HepG2 (cell line): Measurements from ENCODE around the gene SUPT4H1. TPM values are rescaled to one million over a fixed set of nuclear protein-coding genes. Genes with fewer than 3 reads are reported as not detected.
A peak's percentile ranks its signal among the peaks of the same experiment; 100 is the strongest.

Source experiments
- AGO2 ChIP-seq: fragments of 200-400 bp; formaldehyde crosslinking; optimal IDR thresholded peaks from 2 replicates; pipeline ENCODE3; 2017; ENCODE audit warnings: mild to moderate bottlenecking, low read depth, low read length, moderate library complexity
- CAMTA2 ChIP-seq: sonication (generic); formaldehyde crosslinking; IDR thresholded peaks from 2 replicates; pipeline ENCODE4 v1.4.0; 2020; ENCODE audit warnings: mild to moderate bottlenecking, missing genetic modification reagents, borderline replicate concordance
- CREBL2 ChIP-seq: sonication (generic); formaldehyde crosslinking; IDR thresholded peaks from 2 replicates; pipeline ENCODE4 v1.8.1; 2023; ENCODE audit warnings: missing genetic modification reagents, mild to moderate bottlenecking, borderline replicate concordance
- E2F5 ChIP-seq: sonication (generic); formaldehyde crosslinking; conservative IDR thresholded peaks from 2 replicates; pipeline ENCODE4 v1.4.0; 2020; ENCODE audit warnings: missing genetic modification reagents
- EZH2 ChIP-seq: conservative IDR thresholded peaks from 2 replicates; pipeline ENCODE4 v1.6.1; 2012; ENCODE audit warnings: mild to moderate bottlenecking, low read depth, low read length, moderate library complexity
- FUBP1 ChIP-seq: sonication (generic); formaldehyde crosslinking; IDR thresholded peaks from 2 replicates; pipeline ENCODE4 v1.5.1; 2020; ENCODE audit warnings: missing genetic modification reagents, mild to moderate bottlenecking, borderline replicate concordance
- GATA4 ChIP-seq: sonication (generic); IDR thresholded peaks from 2 replicates; pipeline ENCODE4 v1.6.1; 2016; ENCODE audit warnings: antibody characterized with exemption, low read depth, borderline replicate concordance
- HOXA9 ChIP-seq: sonication (generic); formaldehyde crosslinking; IDR thresholded peaks from 2 replicates; pipeline ENCODE4 v1.8.1; 2022; ENCODE audit warnings: missing genetic modification reagents, mild to moderate bottlenecking, moderate library complexity, borderline replicate concordance
- KLF13 ChIP-seq: sonication (generic); formaldehyde crosslinking; IDR thresholded peaks from 2 replicates; pipeline ENCODE4 v1.4.0; 2020; ENCODE audit warnings: mild to moderate bottlenecking, missing genetic modification reagents
- NFE2L1 ChIP-seq: sonication (generic); formaldehyde crosslinking; IDR thresholded peaks from 2 replicates; pipeline ENCODE4 v1.4.0; 2020; ENCODE audit warnings: missing genetic modification reagents, mild to moderate bottlenecking, borderline replicate concordance
- NR3C1 ChIP-seq: sonication (generic); formaldehyde crosslinking; IDR thresholded peaks from 2 replicates; pipeline ENCODE4 v1.4.0; 2020; ENCODE audit warnings: missing genetic modification reagents
- RORA ChIP-seq: sonication (generic); formaldehyde crosslinking; IDR thresholded peaks from 2 replicates; pipeline ENCODE4 v1.5.0; 2020; ENCODE audit warnings: mild to moderate bottlenecking, missing genetic modification reagents, moderate library complexity
- SIX4 ChIP-seq: sonication (generic); formaldehyde crosslinking; IDR thresholded peaks from 2 replicates; pipeline ENCODE4 v1.4.0; 2020; ENCODE audit warnings: missing genetic modification reagents
- ZBTB1 ChIP-seq: sonication (generic); formaldehyde crosslinking; IDR thresholded peaks from 2 replicates; pipeline ENCODE4 v1.4.0; 2020; ENCODE audit warnings: missing genetic modification reagents, borderline replicate concordance
- ZC3H4 ChIP-seq: sonication (generic); formaldehyde crosslinking; IDR thresholded peaks from 2 replicates; pipeline ENCODE4 v1.4.0; 2020; ENCODE audit warnings: missing genetic modification reagents, borderline replicate concordance
- ZMYM4 ChIP-seq: sonication (generic); formaldehyde crosslinking; IDR thresholded peaks from 2 replicates; pipeline ENCODE4 v1.8.1; 2023; ENCODE audit warnings: mild to moderate bottlenecking, missing genetic modification reagents
- ZNF160 ChIP-seq: sonication (generic); formaldehyde crosslinking; IDR thresholded peaks from 2 replicates; pipeline ENCODE4 v1.8.0; 2022; ENCODE audit warnings: mild to moderate bottlenecking, inconsistent platforms, missing genetic modification reagents
- ZNF230 ChIP-seq: sonication (generic); formaldehyde crosslinking; IDR thresholded peaks from 2 replicates; pipeline ENCODE4 v1.4.0; 2020; ENCODE audit warnings: mild to moderate bottlenecking, missing genetic modification reagents
- ZNF281 ChIP-seq: sonication (generic); formaldehyde crosslinking; IDR thresholded peaks from 2 replicates; pipeline ENCODE4 v1.4.0; 2020; ENCODE audit warnings: missing genetic modification reagents, borderline replicate concordance
- ZNF33B ChIP-seq: sonication (generic); formaldehyde crosslinking; IDR thresholded peaks from 2 replicates; pipeline ENCODE4 v1.5.1; 2020; ENCODE audit warnings: mild to moderate bottlenecking, missing genetic modification reagents
- ZNF468 ChIP-seq: sonication (generic); formaldehyde crosslinking; IDR thresholded peaks from 2 replicates; pipeline ENCODE4 v1.8.0; 2022; ENCODE audit warnings: mild to moderate bottlenecking, moderate library complexity, missing genetic modification reagents
- ZNF530 ChIP-seq: sonication (generic); formaldehyde crosslinking; IDR thresholded peaks from 2 replicates; pipeline ENCODE4 v1.5.0; 2020; ENCODE audit warnings: low read depth, mild to moderate bottlenecking, missing genetic modification reagents
- ZNF776 ChIP-seq: sonication (generic); formaldehyde crosslinking; IDR thresholded peaks from 2 replicates; pipeline ENCODE4 v1.4.0; 2020; ENCODE audit warnings: mild to moderate bottlenecking, missing genetic modification reagents
- ZNF879 ChIP-seq: sonication (generic); formaldehyde crosslinking; IDR thresholded peaks from 2 replicates; pipeline ENCODE4 v1.8.1; 2023; ENCODE audit warnings: missing genetic modification reagents
- polyA plus RNA-seq, 8 experiments: library from polyadenylated mRNA; depleted of rRNA in 3 of 8; stranded (reverse) in 7 of 8; unstranded in 1 of 8; fragments of >200 nt; fragmentation: Illumina TruSeq in 4 of 8; extraction: Trizol in 4 of 8; gene quantifications; 2 replicates each; pipeline versions ENCODE4 v1.2.1 to v1.2.3, GENCODE V29; 2011 to 2016; ENCODE audit warnings: low read depth in 4 of 8, missing spikeins in 1 of 8, mixed read lengths in 1 of 8; ENCODE audit not compliant: insufficient read depth in 1 of 8
- total RNA-seq, 5 experiments: library from RNA; depleted of rRNA; stranded (reverse); fragments of >200 nt; fragmentation: Illumina TruSeq; extraction: Trizol; gene quantifications; 2 replicates each; pipeline ENCODE4 v1.2.3, GENCODE V29; 2016; ENCODE audit warnings: low read depth in 1 of 5

SUPT4H1 gene
- total and polyA plus RNA-seq, 2 of the 13 experiments (the other 11 are each of a cell fraction or from before 2014, with no cell fraction given) = 155 to 244 TPM

GRCh38 chr17:58381124-58382035 lies 29.4 kb upstream of the SUPT4H1 start (continued):
- TF ChIP-seq ZNF281 (CRISPR knock-in tag) = peak; percentile 32; the same call in 1 of the 2 replicates
- TF ChIP-seq ZNF776 (CRISPR knock-in tag) = no peak
- TF ChIP-seq ZBTB1 (CRISPR knock-in tag) = no peak
- no peak for TF ChIP-seq ZNF468 (CRISPR knock-in tag)
- no peak; the same call in 1 of the 2 replicates for TF ChIP-seq FUBP1 (CRISPR knock-in tag)
- TF ChIP-seq GATA4 = peak; percentile 75; the same call in 1 of the 2 replicates
- no peak for TF ChIP-seq ZC3H4 (CRISPR knock-in tag)
- TF ChIP-seq NR3C1 (CRISPR knock-in tag) = no peak
- peak; percentile 73 for TF ChIP-seq SIX4
- TF ChIP-seq ZNF230 (CRISPR knock-in tag) = no peak
- TF ChIP-seq NFE2L1 (CRISPR knock-in tag) = no peak
- TF ChIP-seq CAMTA2 (CRISPR knock-in tag) = no peak
- TF ChIP-seq ZMYM4 = peak; percentile 86; the same call in 1 of the 2 replicates
- no peak for TF ChIP-seq ZNF530 (CRISPR knock-in tag)
- no peak for TF ChIP-seq RORA
- TF ChIP-seq ZNF33B = peak; percentile 57; the same call in 1 of the 2 replicates
- TF ChIP-seq ZNF160 = peak; percentile 89
- TF ChIP-seq HOXA9 (CRISPR knock-in tag) = no peak
- TF ChIP-seq EZH2 = no peak
- no peak for TF ChIP-seq KLF13 (CRISPR knock-in tag)
- TF ChIP-seq E2F5 = no peak
- peak; percentile 62 for TF ChIP-seq AGO2
- TF ChIP-seq ZNF879 (CRISPR knock-in tag) = no peak
- no peak for TF ChIP-seq CREBL2 (CRISPR knock-in tag)
